GM18502 (cell line): Measurements from ENCODE around the gene SLC1A1.
A peak's percentile ranks its signal among the peaks of the same experiment; 100 is the strongest.
"Not testable (repeated sequence)": the region's sequence is repeated elsewhere in the genome, so short reads cannot be mapped to it uniquely, and the experiment has no call there.

Source experiments
- ATAC-seq: cut with Tn5 transposase; IDR thresholded peaks from one replicate; pipeline ENCODE4 v1.9.1; 2021; ENCODE audit warnings: mild to moderate bottlenecking; ENCODE audit not compliant: unreplicated experiment, poor library complexity

Gene SLC1A1

GRCh38 chr9:4503103-4503502 lies 12.8 kb downstream of the SLC1A1 start:
- ATAC-seq = no peak

DNA sequence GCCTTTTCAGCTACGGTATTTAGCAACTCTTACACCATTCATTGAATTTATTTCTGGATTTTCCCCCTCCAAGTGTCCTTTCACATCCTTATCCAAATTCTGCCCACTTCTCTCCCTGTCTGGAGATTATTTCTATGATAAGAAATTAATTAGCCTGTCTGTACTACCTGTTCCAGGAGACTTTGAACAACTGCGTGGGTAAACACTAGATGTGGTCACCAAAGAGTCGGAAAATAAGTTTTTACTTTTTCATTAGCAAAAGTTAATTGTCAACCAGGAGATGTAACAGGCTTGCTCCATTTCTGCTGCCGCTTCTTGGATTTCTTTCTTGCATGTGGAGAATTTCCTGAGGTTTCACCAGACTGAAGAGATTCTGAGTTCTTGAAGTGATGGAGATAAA lies 14.0 kb downstream of the SLC1A1 start:
- no peak for ATAC-seq

DNA sequence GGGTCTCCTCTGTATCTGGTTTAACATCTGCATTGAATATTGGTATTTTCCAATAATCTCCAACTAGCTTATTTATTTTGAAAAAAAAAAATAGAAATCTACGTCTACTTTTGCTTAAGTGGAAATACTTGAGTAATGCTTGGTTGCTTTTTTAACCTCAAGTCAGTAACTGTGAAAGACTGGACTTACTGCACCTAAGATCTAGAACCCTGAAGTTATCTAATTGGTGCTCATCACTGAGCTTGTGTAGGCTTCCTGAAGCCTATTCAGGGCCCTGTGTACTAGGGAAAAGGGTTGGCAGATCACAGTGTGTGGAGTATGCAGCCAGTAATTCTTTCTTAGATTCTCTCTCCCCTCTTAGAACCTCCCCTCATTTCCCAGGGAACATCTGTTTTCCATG lies 16.2 kb downstream of the SLC1A1 start:
- peak; percentile 46 for ATAC-seq

- ATAC-seq = no peak
Measured at GRCh38 chr9:4507306-4508130, 17.2 kb downstream of the SLC1A1 start.

GRCh38 chr9:4508246-4508906 lies 18.1 kb downstream of the SLC1A1 start:
- no peak for ATAC-seq

DNA sequence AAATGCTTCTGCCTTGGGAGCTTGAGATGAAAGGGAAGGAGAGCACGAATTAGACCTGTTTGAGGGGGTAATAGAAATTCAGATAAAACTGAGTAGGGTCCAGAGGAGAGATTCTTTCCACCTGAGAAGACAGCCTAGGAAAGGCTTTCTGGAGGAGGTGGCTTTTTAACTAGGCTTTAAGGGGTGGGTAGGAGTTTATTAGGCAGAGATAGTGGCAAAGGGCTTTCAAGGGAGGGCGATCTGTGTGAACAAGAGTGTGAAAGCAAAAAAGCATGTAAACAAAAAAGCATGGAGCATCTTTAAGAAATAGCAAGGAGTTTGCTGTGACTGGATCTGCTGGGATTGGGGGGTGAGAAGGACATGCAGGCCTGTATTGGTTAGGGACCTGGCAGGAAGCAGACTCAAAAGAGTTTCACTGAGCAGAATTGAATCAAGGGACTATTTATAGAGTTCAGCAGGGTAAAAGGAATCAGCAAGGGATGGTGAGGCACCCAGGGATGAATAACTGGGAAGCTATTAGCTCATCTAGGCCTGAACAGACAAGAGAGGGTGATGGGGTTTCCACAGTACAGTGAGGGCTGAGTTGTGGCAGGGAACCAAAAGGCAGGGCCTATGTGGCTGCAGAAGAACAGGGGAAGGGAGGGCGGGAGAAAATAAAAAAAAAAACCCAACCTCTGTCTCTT lies 18.8 kb downstream of the SLC1A1 start:
- no peak for ATAC-seq

- no peak for ATAC-seq
Measured at GRCh38 chr9:4509590-4509984, 19.3 kb downstream of the SLC1A1 start.

- ATAC-seq = no peak
Measured at GRCh38 chr9:4510546-4511322, 20.5 kb downstream of the SLC1A1 start.

GRCh38 chr9:4514252-4515128 lies 24.2 kb downstream of the SLC1A1 start:
- ATAC-seq = no peak

GRCh38 chr9:4515958-4516375 lies 25.7 kb downstream of the SLC1A1 start:
- ATAC-seq = peak; percentile 62

DNA sequence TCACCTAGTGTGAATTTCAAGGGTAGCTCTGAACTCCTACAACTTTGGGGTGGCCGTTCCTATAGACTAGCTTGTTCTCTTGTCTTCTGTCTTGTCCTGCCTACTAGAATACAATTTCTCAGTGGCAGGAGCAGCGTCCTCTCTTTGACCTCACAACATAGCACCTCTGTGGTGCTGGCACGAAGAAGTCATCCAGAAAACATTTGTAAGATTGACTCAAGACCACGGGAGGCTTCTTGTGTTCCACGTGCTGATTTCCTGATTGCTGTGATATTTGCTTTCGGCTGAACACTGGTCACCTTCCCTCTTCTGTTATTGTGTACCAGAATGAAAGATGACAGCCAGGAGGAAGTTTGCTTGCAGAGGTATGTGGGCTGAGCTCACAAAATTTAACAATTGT lies 27.0 kb downstream of the SLC1A1 start:
- ATAC-seq = no peak

DNA sequence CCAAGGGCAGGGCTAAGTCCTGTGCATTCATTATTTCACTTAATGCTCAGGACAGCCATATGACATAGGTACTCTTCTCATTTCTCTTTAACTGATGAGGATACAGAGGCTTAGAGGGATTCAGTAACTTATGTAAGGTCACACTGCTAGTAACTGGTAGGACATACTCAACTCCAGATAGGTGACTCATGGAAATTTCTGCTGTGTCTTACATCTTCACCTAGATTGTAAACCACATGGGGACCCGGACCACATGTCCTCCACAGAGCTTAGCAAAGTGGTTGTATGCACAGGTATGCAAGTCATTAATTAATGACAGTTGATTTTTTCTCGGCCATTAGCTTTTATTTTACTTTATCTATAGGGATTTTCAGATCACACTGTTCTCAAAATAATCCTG lies 29.3 kb downstream of the SLC1A1 start:
- peak; percentile 45 for ATAC-seq

- no peak for ATAC-seq
Measured at GRCh38 chr9:4520055-4520454, 29.8 kb downstream of the SLC1A1 start.

GRCh38 chr9:4530375-4530774 lies 40.1 kb downstream of the SLC1A1 start:
- ATAC-seq = peak; percentile 93

- ATAC-seq = peak; percentile 4
Measured at GRCh38 chr9:4530831-4531230, 40.6 kb downstream of the SLC1A1 start.

- not testable (repeated sequence) for ATAC-seq
Measured at GRCh38 chr9:4531355-4531754, 41.1 kb downstream of the SLC1A1 start.

GRCh38 chr9:4533881-4534280 lies 43.6 kb downstream of the SLC1A1 start:
- not testable (repeated sequence) for ATAC-seq

- not testable (repeated sequence) for ATAC-seq
Measured at GRCh38 chr9:4536196-4536595, 45.9 kb downstream of the SLC1A1 start.

GRCh38 chr9:4537581-4537980 lies 47.3 kb downstream of the SLC1A1 start:
- ATAC-seq = no peak
